Fibroblast of lung (primary cell): Measurements from ENCODE around the gene GSPT1. TPM values are rescaled to one million over a fixed set of nuclear protein-coding genes. Genes with fewer than 3 reads are reported as not detected.
"Not testable (repeated sequence)": the region's sequence is repeated elsewhere in the genome, so short reads cannot be mapped to it uniquely, and the experiment has no call there.

Experiments used
- DNase-seq, 2 donors: peaks; one replicate each; pipeline versions ENCODE4 v3.0.0 to v3.0.0-alpha.2; 2010; ENCODE audit warnings: low read depth in 2 of 2
- H2AFZ ChIP-seq: 2 replicates; pipeline ENCODE4 v1.5.1; 2012; ENCODE audit warnings: low read length, control low read depth, inconsistent platforms
- H3K27ac ChIP-seq: 2 replicates; pipeline ENCODE4 v1.5.1; 2011; ENCODE audit warnings: low read length, control low read depth; ENCODE audit not compliant: insufficient read depth
- H3K27me3 ChIP-seq: 2 replicates; pipeline ENCODE4 v1.5.1; 2011; ENCODE audit warnings: mild to moderate bottlenecking, low read length; ENCODE audit not compliant: control insufficient read depth, insufficient read depth
- H3K36me3 ChIP-seq: 2 replicates; pipeline ENCODE4 v1.5.1; 2011; ENCODE audit warnings: low read length; ENCODE audit not compliant: control insufficient read depth, insufficient read depth
- H3K4me1 ChIP-seq: 2 replicates; pipeline ENCODE4 v1.5.1; 2011; ENCODE audit warnings: low read length; ENCODE audit not compliant: control insufficient read depth, insufficient read depth; ENCODE audit errors: extremely low read depth
- H3K4me2 ChIP-seq: 2 replicates; pipeline ENCODE4 v1.5.1; 2011; ENCODE audit warnings: low read length, control low read depth; ENCODE audit not compliant: insufficient read depth; ENCODE audit errors: extremely low read depth
- H3K4me3 ChIP-seq, 4 experiments: fragments of 200-600 bp in 1 of 4; sonication (generic) in 1 of 4; replicated peaks in 1 of 4; 2 replicates each; pipeline ENCODE4 v1.5.1; 2011 to 2016; ENCODE audit warnings: low read length in 4 of 4, low read depth in 3 of 4, mild to moderate bottlenecking in 3 of 4, control low read depth in 2 of 4, inconsistent platforms in 1 of 4, mixed read lengths in 1 of 4; ENCODE audit not compliant: insufficient read depth in 1 of 4; ENCODE audit errors: control extremely low read depth in 1 of 4
- H3K79me2 ChIP-seq: 2 replicates; pipeline ENCODE4 v1.5.1; 2012; ENCODE audit warnings: mild to moderate bottlenecking, low read length, inconsistent platforms; ENCODE audit not compliant: control insufficient read depth, insufficient read depth
- H3K9ac ChIP-seq: 2 replicates; pipeline ENCODE4 v1.5.1; 2011; ENCODE audit warnings: mild to moderate bottlenecking, low read length, control low read depth; ENCODE audit not compliant: insufficient read depth
- H3K9me3 ChIP-seq: 2 replicates; pipeline ENCODE4 v1.5.1; 2012; ENCODE audit warnings: low read depth, low read length; ENCODE audit not compliant: control insufficient read depth, insufficient read depth
- H4K20me1 ChIP-seq: 2 replicates; pipeline ENCODE4 v1.5.1; 2011; ENCODE audit warnings: low read length; ENCODE audit not compliant: control insufficient read depth, insufficient read depth; ENCODE audit errors: extremely low read depth
- EZH2 ChIP-seq: IDR thresholded peaks from 2 replicates; pipeline ENCODE4 v1.5.1; 2012; ENCODE audit warnings: low read length, control low read depth, mild to moderate bottlenecking; ENCODE audit errors: missing control alignments
- polyA minus RNA-seq: library from RNA; depleted of rRNA, polyadenylated mRNA; stranded (reverse); fragments of >200 nt; gene quantifications from 2 replicates; pipeline ENCODE4 v1.2.3, GENCODE V29; 2011; ENCODE audit warnings: low replicate concordance
- polyA plus RNA-seq, 2 donors: library from polyadenylated mRNA; depleted of rRNA in 1 of 2; stranded (reverse) in 1 of 2; unstranded in 1 of 2; fragments of >200 nt; gene quantifications; 2 replicates each; pipeline ENCODE4 v1.2.1, GENCODE V29; 2011 to 2012; ENCODE audit warnings: missing spikeins in 1 of 2
- total RNA-seq: library from RNA; depleted of rRNA; stranded (reverse); fragments of >200 nt; gene quantifications from 2 replicates; pipeline ENCODE4 v1.2.1, GENCODE V29; 2014
- TF ChIP-seq, protein P1 (sequence below), 2 donors: IDR thresholded peaks in 1 of 2; conservative IDR thresholded peaks in 1 of 2; 1 replicate in 1 of 2; 2 replicates in 1 of 2; pipeline ENCODE4 v1.5.1; 2011 to 2012; ENCODE audit warnings: low read length in 2 of 2, control low read depth in 1 of 2, inconsistent platforms in 1 of 2, low read depth in 1 of 2, mild to moderate bottlenecking in 1 of 2

Gene GSPT1
- total RNA-seq, result 56.5 and 57.3 TPM in 2 replicates
- polyA plus RNA-seq, result 116 and 139 TPM in 2 replicates
- 86.1 and 117 TPM in 2 replicates for polyA plus RNA-seq (2012)
- 17.9 and 22.0 TPM in 2 replicates for polyA minus RNA-seq

GRCh38 chr16:11915644-11916523, at the start of gene GSPT1:
Gene GSPT1, minus strand, starts transcription at chr16:11915956. Its CDS starts 236 bp downstream, at chr16:11915720.
- peak; percentile 97 to 99 for DNase-seq
- TF ChIP-seq, protein P1, sequence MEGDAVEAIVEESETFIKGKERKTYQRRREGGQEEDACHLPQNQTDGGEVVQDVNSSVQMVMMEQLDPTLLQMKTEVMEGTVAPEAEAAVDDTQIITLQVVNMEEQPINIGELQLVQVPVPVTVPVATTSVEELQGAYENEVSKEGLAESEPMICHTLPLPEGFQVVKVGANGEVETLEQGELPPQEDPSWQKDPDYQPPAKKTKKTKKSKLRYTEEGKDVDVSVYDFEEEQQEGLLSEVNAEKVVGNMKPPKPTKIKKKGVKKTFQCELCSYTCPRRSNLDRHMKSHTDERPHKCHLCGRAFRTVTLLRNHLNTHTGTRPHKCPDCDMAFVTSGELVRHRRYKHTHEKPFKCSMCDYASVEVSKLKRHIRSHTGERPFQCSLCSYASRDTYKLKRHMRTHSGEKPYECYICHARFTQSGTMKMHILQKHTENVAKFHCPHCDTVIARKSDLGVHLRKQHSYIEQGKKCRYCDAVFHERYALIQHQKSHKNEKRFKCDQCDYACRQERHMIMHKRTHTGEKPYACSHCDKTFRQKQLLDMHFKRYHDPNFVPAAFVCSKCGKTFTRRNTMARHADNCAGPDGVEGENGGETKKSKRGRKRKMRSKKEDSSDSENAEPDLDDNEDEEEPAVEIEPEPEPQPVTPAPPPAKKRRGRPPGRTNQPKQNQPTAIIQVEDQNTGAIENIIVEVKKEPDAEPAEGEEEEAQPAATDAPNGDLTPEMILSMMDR (conservative IDR thresholded peaks at IDR 0.05 in 1 of 2, IDR thresholded peaks at IDR 0.05 in 1 of 2; ENCODE audit: low read depth in 1 of 2, low read length in 2 of 2), result no peak
- TF ChIP-seq EZH2, result no peak
- H4K20me1 ChIP-seq, result no peaks in the 10 kb centered on the region

GRCh38 chr16:11964761-11965551, 49.2 kb upstream of the GSPT1 start, which contains the start of gene TNFRSF17:
Gene TNFRSF17, plus strand, starts transcription at chr16:11965210. Its CDS starts 115 bp downstream, at chr16:11965325.
- no peaks in the 10 kb centered on the region for H3K36me3 ChIP-seq
- H3K4me2 ChIP-seq, result peak within 1 kb of the TSS; percentile 23
- H3K27ac ChIP-seq, result no peak within 1 kb of the TSS
- TF ChIP-seq, protein P1 (conservative IDR thresholded peaks at IDR 0.05 in 1 of 2, IDR thresholded peaks at IDR 0.05 in 1 of 2; ENCODE audit: low read depth in 1 of 2, low read length in 2 of 2), result no peak
- no peak within 1 kb of the TSS for H2AFZ ChIP-seq
- no peaks in the 10 kb centered on the region for H3K79me2 ChIP-seq
- no peaks in the 10 kb centered on the region for H4K20me1 ChIP-seq
- no peaks in the 10 kb centered on the region for H3K27me3 ChIP-seq
- H3K4me1 ChIP-seq, result no peaks in the 10 kb centered on the region
- H3K4me3 ChIP-seq, result no peak within 1 kb of the TSS
- peak in 1 of 2 donors; percentile 12 for DNase-seq
- H3K9ac ChIP-seq, result no peak within 1 kb of the TSS
- H3K9me3 ChIP-seq, result no peaks in the 10 kb centered on the region

More at GRCh38 chr16:11915644-11916523, at the start of gene GSPT1:
- Histone ChIP-seq H2AFZ (peak within 1 kb of the TSS; percentile 80), H3K9me3 (no peaks in the 10 kb centered on the region), H3K4me2 (peak within 1 kb of the TSS; percentile 92), H3K79me2 (peaks cover 45% of the 10 kb centered on the region), H3K4me1 (peaks cover 5% of the 10 kb centered on the region), H3K27ac (peak within 1 kb of the TSS; percentile 64), H3K27me3 (no peaks in the 10 kb centered on the region), H3K4me3 (peak within 1 kb of the TSS; percentile 59 to 93 (median 76)), H3K36me3 (no peaks in the 10 kb centered on the region), H3K9ac (peak within 1 kb of the TSS; percentile 64)

GRCh38 chr16:11963706-11964105, 48.0 kb upstream of the GSPT1 start:
- no peak for TF ChIP-seq EZH2
- TF ChIP-seq, protein P1 (conservative IDR thresholded peaks at IDR 0.05 in 1 of 2, IDR thresholded peaks at IDR 0.05 in 1 of 2; ENCODE audit: low read depth in 1 of 2, low read length in 2 of 2), result no peak
- Histone ChIP-seq H3K4me1 (no peaks in the 10 kb centered on the region), H4K20me1 (no peaks in the 10 kb centered on the region)

DNA sequence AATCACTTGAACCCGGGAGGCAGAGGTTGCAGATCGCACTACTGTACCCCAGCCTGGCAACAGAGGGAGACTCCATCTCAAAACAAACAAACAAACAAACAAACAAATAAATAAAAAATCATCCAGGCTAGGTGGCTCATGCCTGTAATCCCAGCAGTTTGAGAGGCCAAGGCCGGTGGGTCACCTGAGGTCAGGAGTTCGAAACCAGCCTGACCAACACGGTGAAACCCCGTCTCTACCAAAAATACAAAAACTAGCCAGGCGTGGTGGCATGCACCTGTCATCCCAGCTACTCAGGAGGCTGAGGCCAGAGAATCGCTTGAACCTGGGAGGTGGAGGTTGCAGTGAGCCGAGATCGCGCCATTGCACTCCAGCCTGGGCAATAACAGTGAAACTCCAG, 47.2 kb upstream of the GSPT1 start:
- not testable (repeated sequence) for H3K36me3 ChIP-seq, H2AFZ ChIP-seq, H3K4me2 ChIP-seq, H3K4me3 ChIP-seq, H4K20me1 ChIP-seq, H3K9me3 ChIP-seq, H3K27ac ChIP-seq, DNase-seq, H3K9ac ChIP-seq, H3K27me3 ChIP-seq, H3K4me1 ChIP-seq, H3K79me2 ChIP-seq

More at GRCh38 chr16:11963706-11964105, 48.0 kb upstream of the GSPT1 start:
- no peak for DNase-seq
- no peak overlapping the region for H3K27ac ChIP-seq
- no peak overlapping the region for H3K9ac ChIP-seq
- H2AFZ ChIP-seq, result no peak overlapping the region
- no peaks in the 10 kb centered on the region for H3K36me3 ChIP-seq
- no peak overlapping the region for H3K4me2 ChIP-seq
- no peak overlapping the region for H3K4me3 ChIP-seq
- no peaks in the 10 kb centered on the region for H3K9me3 ChIP-seq
- H3K79me2 ChIP-seq, result no peaks in the 10 kb centered on the region
- no peaks in the 10 kb centered on the region for H3K27me3 ChIP-seq
